GM19043 (cell line): ENCODE measurements around the gene LAYN.

Experiments used
- ATAC-seq: cut with Tn5 transposase; IDR thresholded peaks from one replicate; pipeline ENCODE4 v1.9.1; 2021; ENCODE audit warnings: low read depth; ENCODE audit not compliant: unreplicated experiment

The LAYN gene, protein sequence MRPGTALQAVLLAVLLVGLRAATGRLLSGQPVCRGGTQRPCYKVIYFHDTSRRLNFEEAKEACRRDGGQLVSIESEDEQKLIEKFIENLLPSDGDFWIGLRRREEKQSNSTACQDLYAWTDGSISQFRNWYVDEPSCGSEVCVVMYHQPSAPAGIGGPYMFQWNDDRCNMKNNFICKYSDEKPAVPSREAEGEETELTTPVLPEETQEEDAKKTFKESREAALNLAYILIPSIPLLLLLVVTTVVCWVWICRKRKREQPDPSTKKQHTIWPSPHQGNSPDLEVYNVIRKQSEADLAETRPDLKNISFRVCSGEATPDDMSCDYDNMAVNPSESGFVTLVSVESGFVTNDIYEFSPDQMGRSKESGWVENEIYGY

DNA sequence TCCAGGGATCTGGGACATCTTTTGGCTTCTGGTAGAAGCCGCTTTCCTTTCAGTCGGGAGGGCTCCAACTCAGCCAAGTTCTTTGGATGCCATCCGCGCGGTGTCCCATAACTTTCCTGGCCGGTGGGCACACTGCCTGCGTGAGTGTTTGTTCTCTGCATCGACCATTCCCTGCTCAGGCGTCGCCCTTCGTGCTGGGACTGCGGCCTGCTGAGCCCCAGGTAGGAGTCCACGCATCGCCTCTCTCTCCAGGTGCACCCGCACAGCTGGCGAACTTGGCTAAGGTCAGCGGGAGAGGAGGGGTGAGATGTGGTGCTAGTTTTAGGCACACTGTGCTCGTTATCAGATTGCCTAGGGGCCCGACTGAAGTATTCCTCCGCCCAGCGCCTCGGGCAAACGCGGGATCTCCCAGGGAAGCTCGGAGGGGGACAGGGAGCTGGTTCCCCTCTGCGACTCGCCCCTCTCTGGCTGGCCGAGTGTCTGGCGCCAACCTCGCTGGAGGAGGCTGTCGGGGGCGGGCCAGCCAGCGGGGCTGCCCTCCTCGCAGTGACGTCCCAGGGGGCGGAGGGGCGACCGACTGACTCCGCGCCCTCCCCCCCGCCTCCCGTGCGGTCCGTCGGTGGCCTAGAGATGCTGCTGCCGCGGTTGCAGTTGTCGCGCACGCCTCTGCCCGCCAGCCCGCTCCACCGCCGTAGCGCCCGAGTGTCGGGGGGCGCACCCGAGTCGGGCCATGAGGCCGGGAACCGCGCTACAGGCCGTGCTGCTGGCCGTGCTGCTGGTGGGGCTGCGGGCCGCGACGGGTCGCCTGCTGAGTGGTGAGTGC is at the start of gene LAYN:
Gene LAYN (plus strand): TSS at position 607 of the 823 bp plus-strand sequence. CDS start 124 bp downstream, at position 731.
- no peak for ATAC-seq

DNA sequence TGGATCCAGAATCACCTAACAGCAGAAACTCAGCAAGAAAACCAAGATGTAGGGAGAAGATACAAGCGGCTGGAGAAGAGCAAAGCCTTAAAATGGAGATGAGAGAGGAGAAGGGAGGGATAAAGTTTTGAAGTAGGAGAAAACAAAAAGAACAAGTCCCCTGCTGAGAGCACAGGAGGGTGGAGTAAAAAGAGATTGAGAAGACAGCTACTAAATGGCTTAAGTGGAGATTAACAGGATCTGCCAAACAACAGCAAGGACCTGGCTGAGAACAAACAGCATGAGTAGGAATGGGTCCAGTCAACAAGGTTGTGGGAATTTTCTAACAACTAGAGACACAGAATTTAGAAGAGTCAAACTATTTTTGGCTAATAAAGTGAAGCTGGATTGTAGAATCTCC is 46.5 kb upstream of the LAYN start:
- ATAC-seq, result no peak

DNA sequence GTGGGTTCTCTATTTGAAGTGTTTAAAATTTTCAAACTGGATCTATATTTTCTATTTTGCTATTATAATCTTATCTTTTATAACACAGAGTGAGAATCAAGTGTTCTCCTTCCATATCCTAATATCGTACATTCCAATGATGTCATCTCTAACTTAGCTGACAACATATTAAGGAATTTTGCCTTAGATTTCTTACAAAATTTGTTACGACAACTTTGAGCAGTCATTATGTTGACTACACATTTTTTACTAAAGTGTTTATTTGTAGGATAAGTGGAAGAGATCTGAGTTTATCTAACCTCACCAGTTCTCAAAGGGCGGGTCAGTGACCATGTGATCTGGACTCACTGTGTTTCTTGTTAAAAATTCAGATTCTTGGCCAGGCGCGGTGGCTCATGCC is 41.0 kb upstream of the LAYN start:
- ATAC-seq, result no peak

DNA sequence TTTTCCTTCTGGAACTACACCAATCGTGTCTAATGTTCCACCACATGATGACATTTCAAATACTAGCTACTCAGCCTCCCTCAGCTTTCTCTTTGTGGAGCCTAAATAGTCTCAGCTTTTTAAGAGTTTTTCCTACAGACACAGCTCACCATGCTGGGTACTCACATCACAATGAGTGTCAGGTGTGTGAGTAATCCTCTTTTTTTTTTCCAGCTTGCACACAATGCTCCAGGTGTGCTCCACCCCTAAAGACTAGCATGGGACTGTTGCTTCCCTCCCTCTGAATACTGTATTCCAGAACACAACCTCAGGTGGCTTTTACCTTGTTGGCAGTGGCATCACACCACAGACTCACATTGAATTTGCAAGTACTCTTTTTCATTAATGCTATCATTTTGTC is 40.0 kb upstream of the LAYN start:
- no peak for ATAC-seq

DNA sequence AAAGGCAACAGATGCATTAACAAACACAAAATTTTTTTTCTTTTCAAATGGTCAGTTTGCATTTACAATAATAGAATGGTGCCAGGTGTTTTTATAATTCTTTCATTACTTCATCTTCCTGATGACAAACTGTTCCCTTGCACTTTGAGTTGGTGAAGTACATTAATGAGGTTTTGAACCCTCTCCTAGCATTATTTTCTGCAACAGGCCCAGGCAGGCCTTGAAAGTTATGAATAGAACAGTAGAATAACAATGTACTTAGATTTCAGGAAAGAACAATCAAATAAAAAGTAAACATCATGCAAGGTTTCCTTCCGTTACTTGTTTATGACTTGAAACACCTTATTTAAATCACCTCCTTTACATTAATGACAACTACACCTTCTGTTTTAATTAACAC is 37.9 kb upstream of the LAYN start:
- no peak for ATAC-seq

DNA sequence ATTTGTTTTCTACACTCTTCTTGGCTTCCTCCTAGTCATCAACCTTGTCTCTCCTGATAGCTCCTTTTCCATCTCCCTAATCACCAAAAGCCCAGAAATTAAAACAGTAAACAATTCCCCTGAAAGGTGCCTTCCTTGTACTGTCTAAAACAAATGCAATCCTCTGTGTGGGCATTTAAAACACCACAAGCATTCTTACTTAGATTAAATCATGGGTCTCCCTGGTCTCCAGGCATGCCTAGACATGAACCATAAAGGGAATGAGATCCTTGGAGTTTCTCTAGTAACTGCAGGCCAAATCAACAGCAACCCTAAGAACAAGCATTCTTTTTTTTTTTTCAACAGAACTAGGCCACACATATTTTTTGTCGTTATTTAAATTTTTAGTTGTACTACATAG is 30.2 kb upstream of the LAYN start:
- ATAC-seq, result no peak

DNA sequence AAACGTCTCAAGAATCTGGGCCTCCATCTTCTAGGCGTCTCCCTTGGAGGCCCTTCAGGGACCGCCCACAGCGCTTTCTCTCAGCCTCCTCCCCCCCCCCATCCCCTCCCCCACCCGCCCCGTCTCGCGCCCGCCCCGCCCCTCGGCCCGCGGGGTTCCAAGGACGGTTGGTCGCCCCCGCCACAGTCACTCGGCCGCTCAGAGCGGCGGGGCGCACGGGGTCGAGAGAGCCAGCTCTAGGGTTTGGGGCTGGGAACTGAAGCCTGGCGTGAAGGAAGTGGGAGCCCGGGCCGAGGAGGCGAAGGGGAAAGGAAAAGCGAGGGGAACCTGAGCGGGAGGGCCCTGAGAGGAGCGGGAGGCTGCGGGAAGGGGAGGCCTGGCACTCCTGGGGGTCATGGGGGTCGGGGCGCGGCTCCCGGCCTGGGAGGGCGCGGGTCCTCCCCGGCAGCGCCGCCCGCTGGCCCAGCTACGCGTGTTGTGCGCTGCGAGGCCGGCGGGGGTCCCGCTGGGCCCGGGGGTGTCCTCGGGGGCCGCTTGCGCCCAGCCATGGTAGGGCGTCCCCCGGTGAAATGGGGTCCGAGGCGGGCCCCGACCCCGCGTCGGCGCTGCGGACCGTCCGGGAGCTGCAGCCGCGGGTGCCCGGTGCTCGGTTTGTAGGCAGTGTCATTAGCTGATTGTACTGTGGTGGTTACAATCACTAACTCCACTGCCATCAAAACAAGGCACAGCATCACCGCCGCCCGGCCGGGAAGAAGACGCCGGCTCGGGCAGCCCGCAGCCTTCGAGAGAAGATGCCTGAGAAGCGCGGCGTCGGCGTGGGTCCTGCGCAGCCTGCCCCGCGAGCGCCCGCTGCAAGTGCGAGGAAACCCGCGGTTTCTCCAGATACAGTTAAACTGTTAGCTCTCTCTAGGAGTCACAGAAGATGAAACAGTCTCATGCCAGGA is 28.0 kb upstream of the LAYN start, which contains the start of gene BTG4:
Gene BTG4 (minus strand): TSS at position 91 of the 944 bp plus-strand sequence. CDS start 13,610 bp downstream, outside the sequence.
- ATAC-seq, result no peak

DNA sequence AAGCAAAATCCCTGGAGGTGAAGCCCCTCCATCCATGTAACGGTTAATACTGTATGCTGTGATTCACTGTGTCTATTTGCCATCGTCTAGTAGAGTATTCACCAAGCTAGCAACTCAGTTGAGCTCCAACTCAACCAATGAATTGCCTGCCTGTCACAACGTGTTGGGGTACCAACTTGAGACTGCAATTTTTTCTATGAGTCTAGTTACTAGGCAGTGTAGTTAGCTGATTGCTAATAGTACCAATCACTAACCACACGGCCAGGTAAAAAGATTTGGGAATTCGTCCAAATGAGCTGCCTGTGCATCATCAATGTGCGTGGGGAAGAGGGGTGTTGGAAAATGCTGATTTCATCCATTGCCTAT is 27.3 kb upstream of the LAYN start:
- no peak for ATAC-seq

DNA sequence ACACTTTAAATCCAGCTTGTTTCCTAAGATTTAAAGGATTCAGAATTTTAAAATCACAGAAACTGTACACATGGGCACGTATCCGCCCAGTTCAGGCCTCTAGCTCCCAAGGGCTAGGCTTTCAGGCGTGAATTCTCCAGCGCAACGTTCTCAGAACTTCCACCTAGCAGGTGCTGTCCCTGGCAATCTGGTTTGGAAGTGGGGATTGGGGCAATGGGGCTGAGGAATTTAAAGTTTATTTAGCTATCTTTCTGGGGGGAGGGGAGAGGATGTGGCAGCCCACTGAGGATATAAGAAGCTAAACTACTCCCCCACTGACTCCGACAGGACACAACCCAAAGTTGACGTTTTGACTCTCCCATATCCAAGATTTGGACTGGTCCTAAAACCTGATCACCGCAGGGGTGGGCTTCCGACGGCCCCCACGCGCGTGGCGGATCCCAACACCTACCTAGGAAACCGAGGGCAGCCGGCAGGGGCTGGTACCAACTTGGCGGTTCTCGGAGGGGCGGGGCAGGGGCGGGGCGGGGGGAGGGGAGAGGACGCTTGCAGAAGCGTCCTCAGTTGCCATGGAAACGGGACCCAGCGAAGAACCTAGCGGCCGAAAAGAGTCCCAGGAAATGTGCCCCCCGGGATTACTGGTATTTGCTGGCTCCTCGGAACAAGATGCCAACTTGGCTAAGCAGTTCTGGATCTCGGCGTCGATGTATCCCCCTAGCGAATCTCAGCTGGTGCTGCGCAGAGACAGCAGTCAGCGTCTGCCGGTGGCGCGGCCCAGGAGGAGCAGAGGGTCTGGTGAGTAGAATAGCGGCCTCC is 26.1 kb upstream of the LAYN start, which contains the start of gene HOATZ:
Gene HOATZ (plus strand): TSS at position 563 of the 816 bp plus-strand sequence. CDS start 7 bp downstream, at position 570.
- no peak for ATAC-seq

DNA sequence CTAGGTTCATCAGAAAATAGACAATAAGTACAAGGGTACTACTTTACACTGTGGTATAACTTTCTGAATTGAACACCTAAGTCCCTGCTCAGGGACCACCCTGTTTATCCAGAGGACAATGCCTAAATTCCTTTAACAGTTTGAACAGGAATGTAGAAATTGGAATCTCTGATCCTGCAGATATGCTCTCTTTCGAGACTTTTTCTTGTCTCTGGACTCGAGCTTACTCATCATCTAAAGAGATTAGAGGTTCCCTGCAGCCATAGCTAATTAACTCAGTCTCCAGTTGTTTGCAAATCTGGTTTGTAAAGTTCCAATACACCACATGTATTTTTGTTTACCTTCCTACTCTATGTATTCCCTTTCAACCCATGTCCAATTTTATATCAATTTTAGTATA is 24.9 kb upstream of the LAYN start:
- no peak for ATAC-seq

DNA sequence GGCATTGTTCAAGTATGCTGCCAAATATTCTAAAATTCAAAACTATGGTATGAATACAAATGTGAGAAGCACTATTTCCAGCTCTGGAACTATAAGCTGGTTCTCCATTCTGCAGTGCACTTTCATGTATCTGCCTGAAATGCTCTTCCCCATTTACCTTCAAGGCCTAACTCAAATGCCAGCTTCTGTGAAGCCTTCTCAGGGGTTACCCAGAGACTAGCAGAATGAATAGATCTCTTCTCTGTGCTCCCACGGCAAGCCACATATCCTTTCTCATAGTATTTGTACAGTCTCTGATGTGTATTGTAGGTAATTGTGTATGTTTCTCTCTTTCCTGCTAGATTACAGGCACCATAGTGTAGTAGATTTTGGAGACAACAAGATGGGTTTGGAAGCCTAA is 21.9 kb upstream of the LAYN start:
- ATAC-seq, result no peak

DNA sequence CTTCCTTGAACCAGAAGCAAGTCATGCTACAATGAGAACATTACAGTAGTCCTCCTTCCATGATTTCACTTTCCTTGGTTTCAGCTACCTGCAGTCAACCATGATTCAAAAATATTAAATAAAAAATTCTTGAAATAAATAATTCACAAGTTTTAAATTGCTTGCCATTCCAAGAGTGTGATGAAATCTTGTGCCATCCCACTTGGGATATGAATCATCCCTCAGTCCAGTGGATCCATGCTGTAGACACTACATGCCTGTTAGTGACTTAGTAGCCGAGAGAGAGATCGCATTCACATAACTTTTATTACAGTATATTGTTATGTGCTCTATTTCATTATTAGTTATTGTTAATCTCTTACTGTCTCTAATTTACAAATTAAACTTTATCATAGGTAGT is 20.0 kb upstream of the LAYN start:
- no peak for ATAC-seq

DNA sequence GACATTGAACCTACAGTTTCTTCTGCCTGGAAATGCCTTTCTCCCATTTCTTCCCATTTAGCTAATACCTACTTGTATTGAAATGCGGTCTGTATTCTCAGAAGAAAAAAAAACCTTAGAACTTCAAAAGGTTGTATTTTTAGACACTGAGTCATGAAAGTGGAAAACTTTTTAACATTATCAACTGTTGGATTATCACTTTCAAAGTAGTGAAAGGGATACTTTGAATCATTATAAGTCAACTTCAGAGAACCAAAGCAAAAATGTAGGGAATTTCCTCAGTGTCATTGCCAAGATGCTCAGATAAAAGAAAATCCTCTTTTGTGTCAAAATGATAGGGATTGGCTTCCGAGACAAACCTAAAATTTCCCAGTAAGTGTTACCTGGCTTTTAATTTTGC is 19.4 kb upstream of the LAYN start:
- no peak for ATAC-seq

DNA sequence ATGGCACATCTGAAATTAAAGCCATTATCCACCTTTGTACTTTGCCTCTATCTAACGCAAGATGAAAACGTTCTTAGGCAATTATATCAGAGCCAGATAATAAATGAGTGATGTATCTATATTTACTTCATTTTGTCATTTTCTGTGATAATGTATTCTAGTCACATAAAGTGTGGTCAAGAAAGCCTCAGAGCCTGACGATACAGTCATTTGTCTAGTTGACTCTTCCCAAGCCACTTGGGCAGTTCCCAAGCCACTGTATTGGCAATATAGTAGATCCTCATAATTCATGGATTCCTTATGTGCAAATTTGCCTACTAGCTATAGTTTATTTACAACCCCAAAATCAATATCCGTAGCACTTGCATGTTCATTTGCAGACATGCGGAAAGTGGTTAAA is 18.1 kb upstream of the LAYN start:
- ATAC-seq, result no peak

DNA sequence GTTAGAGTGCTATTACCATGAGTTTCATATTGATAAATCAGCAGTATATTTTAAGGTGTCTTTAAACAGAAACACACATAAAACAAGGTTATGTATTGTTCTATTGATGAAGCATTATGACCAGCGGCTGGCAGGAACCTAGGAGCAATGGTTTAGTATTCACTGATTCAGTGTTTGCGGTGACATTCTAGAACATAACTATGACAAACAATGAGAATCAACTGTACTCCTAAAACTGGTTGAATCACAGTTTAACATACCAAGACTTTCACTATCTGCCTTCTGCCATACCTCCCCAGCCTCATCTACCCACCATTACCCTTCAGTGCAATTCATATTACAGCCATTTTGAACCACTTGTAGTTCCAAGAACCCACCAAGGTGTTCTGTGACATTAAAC is 17.2 kb upstream of the LAYN start:
- ATAC-seq, result no peak

DNA sequence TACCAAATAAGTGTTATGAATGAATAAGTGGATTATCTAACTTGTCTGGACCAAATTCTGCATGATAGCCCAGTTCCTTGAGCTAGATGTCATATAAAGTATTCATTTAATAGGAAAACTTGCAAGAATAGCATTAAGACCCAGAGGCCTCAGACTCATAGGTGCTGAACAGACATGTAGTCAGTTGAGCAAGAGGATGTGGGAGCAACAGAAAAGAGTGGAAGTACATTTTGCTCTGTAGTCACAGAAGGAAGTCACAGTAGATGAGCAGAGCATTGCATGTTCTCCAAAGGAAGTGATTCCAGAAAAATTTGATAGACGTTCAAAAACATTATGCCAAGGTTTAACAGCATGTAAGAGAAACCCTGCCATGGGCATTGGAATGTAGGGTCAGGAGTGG is 16.5 kb upstream of the LAYN start:
- ATAC-seq, result no peak

DNA sequence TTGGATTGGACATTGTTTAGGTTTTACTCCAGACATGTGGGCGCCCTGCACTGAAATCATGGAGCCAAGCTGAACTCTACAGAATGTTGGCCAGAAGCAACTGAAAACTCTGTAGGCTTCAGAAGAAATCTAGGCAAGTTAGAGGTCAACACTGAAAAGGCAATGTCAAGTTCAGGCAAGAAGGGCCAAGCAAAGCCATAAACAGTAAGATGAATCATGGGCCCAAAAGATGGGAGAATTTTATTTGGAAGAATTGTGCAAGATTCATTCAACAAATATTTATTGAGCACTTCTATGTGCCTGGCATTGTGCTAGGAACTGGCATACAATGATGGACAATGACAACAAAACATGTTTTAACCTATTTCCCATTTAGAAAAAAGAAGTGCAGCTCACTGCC is 15.1 kb upstream of the LAYN start:
- ATAC-seq, result no peak

DNA sequence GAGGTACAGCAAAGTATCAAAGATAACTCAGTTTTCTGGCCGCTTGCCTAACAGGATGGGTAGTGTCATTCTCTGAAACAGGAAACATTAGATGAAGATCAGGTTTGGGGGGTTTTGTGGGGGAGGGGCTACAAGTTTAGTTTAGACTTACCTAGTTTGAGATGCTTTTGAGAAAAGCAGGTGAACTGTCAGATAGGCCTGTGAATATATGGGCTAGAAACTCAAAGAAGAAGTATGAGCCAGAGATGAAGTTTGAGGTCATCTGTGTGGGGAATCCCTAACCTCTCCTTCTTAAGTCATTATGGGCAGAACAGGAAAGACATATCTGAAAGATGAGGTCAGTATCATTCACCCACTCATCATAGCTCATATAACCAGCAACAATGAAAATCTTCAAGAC is 14.0 kb upstream of the LAYN start:
- no peak for ATAC-seq

DNA sequence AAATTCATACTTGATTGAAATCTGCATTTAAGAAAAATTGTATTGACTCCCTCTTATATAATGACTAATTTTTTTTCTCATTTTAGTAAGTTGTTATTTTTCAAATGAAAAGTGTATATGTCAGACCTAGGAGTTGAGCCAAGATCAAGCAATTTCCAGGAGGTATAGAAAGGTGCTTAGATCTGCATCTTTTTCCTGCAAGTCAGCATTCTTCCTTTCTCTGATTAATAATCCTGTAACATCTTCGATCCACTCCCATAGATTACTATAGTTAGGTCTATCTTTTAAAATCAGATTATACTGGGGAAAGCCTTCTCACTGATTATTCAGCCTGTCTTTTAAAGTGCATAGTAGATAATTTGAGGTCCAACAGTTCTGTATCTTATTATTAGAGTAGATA is 13.2 kb upstream of the LAYN start:
- no peak for ATAC-seq

DNA sequence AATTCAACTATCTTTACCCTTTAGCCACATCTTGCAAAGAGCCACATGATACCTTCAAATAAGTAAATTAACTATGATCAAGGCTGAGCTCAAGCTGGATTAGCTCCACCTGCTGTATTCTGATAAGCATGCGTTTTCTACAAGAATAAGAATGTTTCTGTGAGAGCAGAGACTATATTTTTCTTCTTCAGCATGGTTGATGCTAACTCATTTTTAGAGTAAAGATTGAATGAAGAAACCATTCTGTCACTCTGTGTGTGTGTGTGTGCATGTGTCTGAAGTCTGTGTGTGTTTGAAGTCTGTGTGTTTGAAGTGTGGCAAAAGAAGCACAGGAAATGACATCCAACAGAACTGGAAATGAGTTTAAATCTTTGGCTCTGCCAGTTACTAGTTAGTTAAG is 12.0 kb upstream of the LAYN start:
- no peak for ATAC-seq
